Lung (tissue), 12 donors: Measurements from ENCODE around the gene CTSC. TPM values are rescaled to one million over a fixed set of nuclear protein-coding genes. Genes with fewer than 3 reads are reported as not detected.
A peak's percentile ranks its signal among the peaks of the same experiment; 100 is the strongest.

ENCODE experiments used
- ATAC-seq: fragments of 200-7000 bp; cut with Tn5 transposase; one replicate; pipeline ENCODE4 v1.9.1; 2020; ENCODE audit warnings: moderate number of reproducible peaks; ENCODE audit not compliant: insufficient read depth, low FRiP score
- DNase-seq, 3 donors: peaks; one replicate each; pipeline ENCODE4 v3.0.0-alpha.2; 2013 to 2017
- H3K27ac ChIP-seq, 2 donors: one replicate each; pipeline ENCODE4 v1.5.1; 2013; ENCODE audit warnings: mild to moderate bottlenecking in 2 of 2, moderate library complexity in 2 of 2, control low read depth in 1 of 2, inconsistent platforms in 1 of 2, low read depth in 1 of 2, low read length in 1 of 2
- H3K27me3 ChIP-seq, 3 donors: one replicate each; pipeline ENCODE4 v1.5.1; 2013; ENCODE audit warnings: low read length in 2 of 3; ENCODE audit not compliant: control insufficient read depth in 3 of 3, insufficient read depth in 3 of 3
- H3K36me3 ChIP-seq, 4 donors: one replicate each; pipeline ENCODE4 v1.5.1; 2013; ENCODE audit warnings: low read length in 4 of 4, mild to moderate bottlenecking in 1 of 4, moderate library complexity in 1 of 4; ENCODE audit not compliant: control insufficient read depth in 4 of 4, insufficient read depth in 4 of 4
- H3K4me1 ChIP-seq, 5 donors: one replicate each; pipeline ENCODE4 v1.5.1; 2013; ENCODE audit warnings: low read length in 5 of 5, mild to moderate bottlenecking in 2 of 5, moderate library complexity in 1 of 5; ENCODE audit not compliant: control insufficient read depth in 5 of 5, insufficient read depth in 5 of 5
- H3K4me3 ChIP-seq: one replicate; pipeline ENCODE4 v1.5.1; 2013; ENCODE audit warnings: mild to moderate bottlenecking, control low read depth, moderate library complexity
- H3K9ac ChIP-seq, 2 donors: one replicate each; pipeline ENCODE4 v1.5.1; 2013; ENCODE audit warnings: low read length in 2 of 2, control low read depth in 1 of 2; ENCODE audit not compliant: insufficient read depth in 1 of 2
- H3K9me3 ChIP-seq, 4 donors: one replicate each; pipeline ENCODE4 v1.5.1; 2013; ENCODE audit warnings: low read length in 3 of 4, mild to moderate bottlenecking in 1 of 4, moderate library complexity in 1 of 4; ENCODE audit not compliant: control insufficient read depth in 4 of 4, insufficient read depth in 3 of 4
- CTCF ChIP-seq: IDR thresholded peaks from 2 replicates; pipeline ENCODE4 v1.5.1; 2012; ENCODE audit warnings: mild to moderate bottlenecking; ENCODE audit errors: control extremely low read depth, extremely low read depth
- WGBS, 2 donors: extraction: QIAGEN DNeasy Blood & Tissue Kit; methylation state at CpG; one replicate each; pipeline ENCODE4 v1.1.7; 2013; 5-methylcytosine and 5-hydroxymethylcytosine counted together
- polyA plus RNA-seq, 2 donors: library from polyadenylated mRNA; stranded (reverse); fragments of 200-250 nt; gene quantifications; one replicate each; pipeline ENCODE4 v1.2.1, GENCODE V29; 2013
- total RNA-seq, 2 donors: library from RNA; depleted of rRNA in 1 of 2; stranded (reverse); fragments of >200 nt in 1 of 2; gene quantifications; one replicate each; pipeline ENCODE4 v1.2.1, GENCODE V29; 2014 to 2021
- donor health status: control.
- donor health status: control.
- donor health status: Bipolar disorder and iron deficiency.
- donor health status: healthy.
- donor health status: DM: yes; HTN: yes; CAD: no.

CTSC gene
- total and polyA plus RNA-seq, 4 donors: 87.1 to 363 (median 221) TPM

- peaks cover 0 to 5% (median 3%) of the 10 kb centered on the region in 5 donors for H3K4me1 ChIP-seq
- peaks cover 0 to 30% (median 17%) of the 10 kb centered on the region in 4 donors for H3K36me3 ChIP-seq
- ATAC-seq: no peak
- peaks cover 0 to 4% (median 2%) of the 10 kb centered on the region in 4 donors for H3K9me3 ChIP-seq
- no peak for TF ChIP-seq CTCF
- H3K4me3 ChIP-seq: no peak overlapping the region
- H3K27ac ChIP-seq: no peak overlapping the region
- H3K9ac ChIP-seq: no peak overlapping the region
- WGBS, 2 donors: 96 to 98% methylated on average over 1 of the region's 1 CpG
- H3K27me3 ChIP-seq: no peaks in the 10 kb centered on the region
- DNase-seq: no peak
Observed at GRCh38 chr11:88304352-88304751, 33.2 kb downstream of the CTSC start.

GRCh38 chr11:88303037-88303436 is 34.5 kb downstream of the CTSC start:
- Histone ChIP-seq H3K9me3 (peaks cover 0 to 4% (median 2%) of the 10 kb centered on the region in 4 donors), H3K4me1 (peaks cover 0 to 14% (median 6%) of the 10 kb centered on the region in 5 donors), H3K27ac (no peak overlapping the region), H3K4me3 (no peak overlapping the region), H3K27me3 (no peaks in the 10 kb centered on the region), H3K9ac (no peak overlapping the region), H3K36me3 (peaks cover 0 to 21% (median 12%) of the 10 kb centered on the region in 4 donors)
- TF ChIP-seq CTCF: no peak
- ATAC-seq: no peak
- WGBS, 2 donors: 84 to 90% methylated on average over 1 of the region's 1 CpG
- no peak for DNase-seq

GRCh38 chr11:88301488-88302140 is 35.9 kb downstream of the CTSC start:
- TF ChIP-seq CTCF: no peak
- Histone ChIP-seq H3K36me3 (peaks cover 0 to 21% (median 9%) of the 10 kb centered on the region in 4 donors), H3K9ac (no peak overlapping the region), H3K9me3 (peaks cover 0 to 4% (median 1%) of the 10 kb centered on the region in 4 donors), H3K27me3 (no peaks in the 10 kb centered on the region), H3K27ac (peak overlapping the region in 1 of 2 donors; percentile 71), H3K4me3 (no peak overlapping the region), H3K4me1 (peaks cover 0 to 25% (median 10%) of the 10 kb centered on the region in 5 donors)
- DNase-seq (peak; percentile 44 to 78 (median 45)), ATAC-seq (peak; percentile 37)
- WGBS, 2 donors: 47 to 62% methylated on average over 9 of the region's 9 CpGs
